HepG2 (cell line): Measurements from ENCODE around the gene CIDEA. TPM values are rescaled to one million over a fixed set of nuclear protein-coding genes. Genes with fewer than 3 reads are reported as not detected.
A peak's percentile ranks its signal among the peaks of the same experiment; 100 is the strongest.

Source experiments
- ATAC-seq: fragments of 200-7000 bp; cut with Tn5 transposase; 3 replicates; pipeline ENCODE4 v1.9.1; 2020; ENCODE audit warnings: mild to moderate bottlenecking, moderate library complexity
- Bru-seq: library from RNA; stranded (reverse); fragments of 400-500 nt; gene quantifications from one replicate; lab custom pipeline; 2021; lab: Mats Ljungman, UMichigan
- BruChase-seq, 2 experiments: library from RNA; stranded (reverse); fragments of 400-500 nt; gene quantifications; one replicate each; lab custom pipeline; 2021; lab: Mats Ljungman, UMichigan
- BruUV-seq: library from RNA; stranded (reverse); fragments of 400-500 nt; replicated peaks from 2 replicates; lab custom pipeline; 2021; lab: Mats Ljungman, UMichigan
- CTCF ChIA-PET: fragments of 300-600 bp; formaldehyde crosslinking; extraction: SDS; loops from one replicate; lab custom pipeline; 2021; ENCODE audit warnings: low total read pairs, inconsistent platforms, low intra/inter-chr PET ratio; lab: Yijun Ruan, JAX
- POLR2A ChIA-PET: fragments of 350-600 bp; sonication (Branson Sonifier 250); formaldehyde crosslinking; loops from one replicate; lab custom pipeline; 2020; ENCODE audit warnings: antibody characterized with exemption, inconsistent platforms; lab: Yijun Ruan, JAX
- DNase-seq: peaks from one replicate; pipeline ENCODE4 v3.0.0-alpha.2; 2015; ENCODE audit warnings: low spot score
- FAIRE-seq: peaks from 3 replicates; lab custom pipeline; 2011; peaks lifted over from hg19 to GRCh38; lab: Jason Lieb, UNC
- H2AFZ ChIP-seq: one replicate; pipeline ENCODE4 v1.6.1; 2011; ENCODE audit warnings: low read length, inconsistent platforms
- H3K27ac ChIP-seq: fragments of 300-600 bp; 3 replicates; pipeline ENCODE4 v1.8.0; 2011; ENCODE audit warnings: mixed run types, mild to moderate bottlenecking, mixed read lengths, low read length, inconsistent platforms; ENCODE audit not compliant: insufficient read depth; ENCODE audit errors: extremely low read length
- H3K27me3 ChIP-seq, 2 experiments: fragments of 200-600 bp in 1 of 2; 2 replicates in 1 of 2; 3 replicates in 1 of 2; pipeline versions ENCODE4 v1.6.0 to v1.8.0; 2011; ENCODE audit warnings: low read length in 2 of 2, mild to moderate bottlenecking in 2 of 2, moderate library complexity in 2 of 2, inconsistent platforms in 1 of 2; ENCODE audit not compliant: insufficient read depth in 2 of 2, control insufficient read depth in 1 of 2
- H3K36me3 ChIP-seq, 2 experiments: fragments of 200-600 bp in 1 of 2; replicated peaks in 1 of 2; 2 replicates in 1 of 2; 3 replicates in 1 of 2; pipeline versions ENCODE4 v1.5.1 to v1.8.0; 2011; ENCODE audit warnings: low read length in 2 of 2, inconsistent platforms in 1 of 2; ENCODE audit not compliant: insufficient read depth in 2 of 2, control insufficient read depth in 1 of 2
- H3K4me1 ChIP-seq: 2 replicates; pipeline ENCODE4 v1.5.1; 2012; ENCODE audit warnings: low read length, inconsistent platforms; ENCODE audit not compliant: insufficient read depth
- H3K4me2 ChIP-seq: 2 replicates; pipeline ENCODE4 v1.6.0; 2011; ENCODE audit warnings: low read depth, low read length, inconsistent platforms
- H3K4me3 ChIP-seq, 3 experiments: fragments of 200-600 bp in 1 of 3; sonication (generic), shearing (Covaris generic) in 1 of 3; replicated peaks in 1 of 3; 2 replicates each; pipeline ENCODE4 v1.5.1; 2011 to 2016; ENCODE audit warnings: low read length in 3 of 3, inconsistent platforms in 2 of 3, low read depth in 2 of 3, mild to moderate bottlenecking in 2 of 3, control low read depth in 1 of 3, mixed read lengths in 1 of 3; ENCODE audit not compliant: insufficient read depth in 1 of 3
- H3K79me2 ChIP-seq: one replicate; pipeline ENCODE4 v1.6.1; 2011; ENCODE audit warnings: low read length, inconsistent platforms; ENCODE audit not compliant: insufficient read depth
- H3K9ac ChIP-seq: 2 replicates; pipeline ENCODE4 v1.6.0; 2011; ENCODE audit warnings: mild to moderate bottlenecking, low read depth, low read length, inconsistent platforms; ENCODE audit not compliant: insufficient read depth
- H3K9me3 ChIP-seq: 2 replicates; pipeline ENCODE4 v1.5.1; 2012; ENCODE audit warnings: mild to moderate bottlenecking, low read length
- H4K20me1 ChIP-seq: 2 replicates; pipeline ENCODE4 v1.6.0; 2011; ENCODE audit warnings: inconsistent platforms, mild to moderate bottlenecking, low read length, moderate library complexity; ENCODE audit not compliant: insufficient read depth
- ATRX ChIP-seq: sonication (generic); formaldehyde crosslinking; IDR thresholded peaks from 2 replicates; pipeline ENCODE4 v1.4.0; 2020; ENCODE audit warnings: missing genetic modification reagents, borderline replicate concordance
- CHD4 ChIP-seq: fragments of 200-600 bp; sonication (generic); IDR thresholded peaks from 2 replicates; pipeline ENCODE4 v1.7.0; 2017; ENCODE audit warnings: mild to moderate bottlenecking, low read length, borderline replicate concordance
- SP2 ChIP-seq: sonication (generic); formaldehyde crosslinking; IDR thresholded peaks from 2 replicates; pipeline ENCODE4 v1.5.1; 2020; ENCODE audit warnings: mild to moderate bottlenecking, missing genetic modification reagents
- SP5 ChIP-seq: IDR thresholded peaks from 2 replicates; pipeline ENCODE4 v1.6.1; 2016; ENCODE audit warnings: low read depth, borderline replicate concordance
- TEAD3 ChIP-seq: optimal IDR thresholded peaks from 2 replicates; pipeline ENCODE3; 2016; ENCODE audit warnings: borderline replicate concordance
- TOPORS ChIP-seq: sonication (generic); formaldehyde crosslinking; IDR thresholded peaks from 2 replicates; pipeline ENCODE4 v1.8.0; 2023; ENCODE audit warnings: mild to moderate bottlenecking, missing genetic modification reagents
- ZFP1 ChIP-seq: IDR thresholded peaks from 2 replicates; pipeline ENCODE4 v1.6.1; 2016
- ZNF670 ChIP-seq: sonication (generic); formaldehyde crosslinking; IDR thresholded peaks from 2 replicates; pipeline ENCODE4 v1.8.0; 2022; ENCODE audit warnings: mild to moderate bottlenecking, missing genetic modification reagents, borderline replicate concordance
- WGBS: methylation state at CpG from one replicate; pipeline ENCODE4 v1.1.6; 2017; ENCODE audit warnings: low lambda C conversion rate; 5-methylcytosine and 5-hydroxymethylcytosine counted together
- in situ Hi-C: cut with HindIII; loops from 2 replicates; pipeline ENCODE4 v1.10.0; 2017; ENCODE audit warnings: low pct_unique_long_range_greater_than_20kb; ENCODE audit not compliant: extremely low pct_ligation_motif_present
- intact Hi-C: fragments of 100-400 bp; cut with micrococcal nuclease; formaldehyde crosslinking; loops from one replicate; pipeline ENCODE4 v1.10.0; 2022; ENCODE audit not compliant: unreplicated experiment
- long read RNA-seq, 2 experiments: library from RNA in 1 of 2; library from polyadenylated mRNA in 1 of 2; stranded (forward) in 1 of 2; unstranded in 1 of 2; transcript quantifications; one replicate each; pipeline ENCODE4 v2.0.0, GENCODE V29; 2019 to 2022
- polyA minus RNA-seq, 3 experiments: library from RNA; depleted of rRNA, polyadenylated mRNA; stranded (reverse); fragments of >200 nt; gene quantifications; 2 replicates each; pipeline ENCODE4 v1.2.3, GENCODE V29; 2011; ENCODE audit warnings: low replicate concordance in 1 of 3
- polyA plus RNA-seq, 8 experiments: library from polyadenylated mRNA; depleted of rRNA in 3 of 8; stranded (reverse) in 7 of 8; unstranded in 1 of 8; fragments of >200 nt; fragmentation: Illumina TruSeq in 4 of 8; extraction: Trizol in 4 of 8; gene quantifications; 2 replicates each; pipeline versions ENCODE4 v1.2.1 to v1.2.3, GENCODE V29; 2011 to 2016; ENCODE audit warnings: low read depth in 4 of 8, missing spikeins in 1 of 8, mixed read lengths in 1 of 8; ENCODE audit not compliant: insufficient read depth in 1 of 8
- total RNA-seq, 5 experiments: library from RNA; depleted of rRNA; stranded (reverse); fragments of >200 nt; fragmentation: Illumina TruSeq; extraction: Trizol; gene quantifications; 2 replicates each; pipeline ENCODE4 v1.2.3, GENCODE V29; 2016; ENCODE audit warnings: low read depth in 1 of 5
- TF ChIP-seq, protein P1 (sequence below): sonication (generic); formaldehyde crosslinking; IDR thresholded peaks from 2 replicates; pipeline ENCODE4 v1.5.0; 2020; ENCODE audit warnings: mild to moderate bottlenecking, missing genetic modification reagents, borderline replicate concordance
- TF ChIP-seq, protein P2 (sequence below): fragments of 450-650 bp; IDR thresholded peaks from 2 replicates; pipeline ENCODE4 v1.6.1; 2017

Gene CIDEA
- total RNA-seq (2016; rRNA removed; fragmentation: Illumina TruSeq; extraction: Trizol) (not detected in 2 replicates), polyA plus RNA-seq (2011; rRNA removed) (not detected in 2 replicates), polyA minus RNA-seq (2011; rRNA and poly(A)+ RNA removed; ENCODE audit: low replicate concordance) (not detected in 2 replicates), Bru-seq, nascent RNA (percentile 2 among the genes with signal in this experiment), BruChase-seq, experiment 1, labeled RNA remaining after a 6-hour chase (not detected), BruChase-seq, experiment 2, labeled RNA remaining after a 2-hour chase (not detected)
- not detected in 2 replicates for total RNA-seq (2016; cell fraction: cytosol; rRNA removed; fragmentation: Illumina TruSeq; extraction: Trizol; ENCODE audit: low read depth)
- total RNA-seq (2016; cell fraction: insoluble cytoplasmic fraction; rRNA removed; fragmentation: Illumina TruSeq; extraction: Trizol) = not detected in 2 replicates
- not detected in 2 replicates for total RNA-seq (2016; cell fraction: membrane; rRNA removed; fragmentation: Illumina TruSeq; extraction: Trizol)
- not detected in 2 replicates for total RNA-seq (2016; cell fraction: nucleus; rRNA removed; fragmentation: Illumina TruSeq; extraction: Trizol)
- 0.04 TPM in 1 of 2 replicates, not detected in the other for polyA plus RNA-seq (2011; cell fraction: cytosol; rRNA removed)
- polyA plus RNA-seq (2011; cell fraction: nucleus; rRNA removed) = not detected in 2 replicates
- polyA plus RNA-seq (2012) = not detected in 2 replicates
- polyA plus RNA-seq (2016; cell fraction: cytosol; fragmentation: Illumina TruSeq; extraction: Trizol; ENCODE audit: low read depth) = not detected in 2 replicates
- not detected in 2 replicates for polyA plus RNA-seq (2016; cell fraction: insoluble cytoplasmic fraction; fragmentation: Illumina TruSeq; extraction: Trizol; ENCODE audit: low read depth)
- not detected in 2 replicates for polyA plus RNA-seq (2016; cell fraction: membrane; fragmentation: Illumina TruSeq; extraction: Trizol; ENCODE audit: low read depth)
- not detected in 2 replicates for polyA plus RNA-seq (2016; cell fraction: nucleus; fragmentation: Illumina TruSeq; extraction: Trizol; ENCODE audit: insufficient read depth, low read depth)
- polyA minus RNA-seq (2011; cell fraction: cytosol; rRNA and poly(A)+ RNA removed) = not detected in 2 replicates
- polyA minus RNA-seq (2011; cell fraction: nucleus; rRNA and poly(A)+ RNA removed) = not detected in 2 replicates
- long read RNA-seq, experiment 1 = 0 reads
- long read RNA-seq, experiment 2 = 0 reads

DNA sequence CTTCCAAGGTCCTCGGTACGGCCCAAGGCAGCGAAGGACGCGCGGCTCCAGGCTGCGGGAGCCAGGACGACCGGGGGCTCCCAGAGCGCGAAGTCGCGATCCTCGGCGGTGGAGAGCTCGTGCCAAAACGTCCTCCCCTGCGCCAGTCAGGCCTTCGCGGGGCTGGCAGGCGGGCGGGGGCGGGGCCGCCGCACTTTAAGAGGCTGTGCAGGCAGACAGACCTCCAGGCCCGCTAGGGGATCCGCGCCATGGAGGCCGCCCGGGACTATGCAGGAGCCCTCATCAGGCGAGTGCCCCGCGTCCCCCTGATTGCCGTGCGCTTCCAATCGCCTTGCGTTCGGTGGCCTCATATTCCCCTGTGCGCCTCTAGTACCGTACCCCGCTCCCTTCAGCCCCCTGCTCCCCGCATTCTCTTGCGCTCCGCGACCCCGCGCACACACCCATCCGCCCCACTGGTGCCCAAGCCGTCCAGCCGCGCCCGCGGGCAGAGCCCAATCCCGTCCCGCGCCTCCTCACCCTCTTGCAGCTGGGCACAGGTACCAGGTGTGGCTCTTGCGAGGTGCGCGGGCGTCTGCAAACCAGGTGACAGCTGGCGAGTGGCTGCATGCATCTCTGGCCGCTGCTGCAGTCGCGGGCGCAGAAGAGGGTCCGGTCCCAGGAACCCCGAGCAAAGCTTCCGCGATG lies at the start of gene CIDEA:
CIDEA (plus strand) TSS at position 226 of the 684 bp plus-strand sequence; CDS start at position 249, 23 bp downstream.
- H2AFZ ChIP-seq = no peak within 1 kb of the TSS
- ATAC-seq (peak; percentile 13; the same call in 1 of the 3 replicates), DNase-seq (no peak), FAIRE-seq (no peak)
- no peak within 1 kb of the TSS for H3K4me2 ChIP-seq
- CTCF ChIA-PET = no interaction called here
- peaks cover 5% of the 10 kb centered on the region; the same call in 1 of the 2 replicates for H3K4me1 ChIP-seq
- H3K36me3 ChIP-seq = no peaks in the 10 kb centered on the region
- no peaks in the 10 kb centered on the region for H3K79me2 ChIP-seq
- no peaks in the 10 kb centered on the region for H3K9me3 ChIP-seq
- in situ Hi-C loops (no loop called here), intact Hi-C loops (no loop called here)
- WGBS = 81% methylated on average over 39 of the region's 69 CpGs
- no TSS peak for BruUV-seq
- POLR2A ChIA-PET = no interaction called here
- peaks cover 10 to 79% of the 10 kb centered on the region in 2 experiments for H3K27me3 ChIP-seq
- H3K27ac ChIP-seq = no peak within 1 kb of the TSS
- H3K9ac ChIP-seq = no peak within 1 kb of the TSS
- H3K4me3 ChIP-seq = no peak within 1 kb of the TSS
- H4K20me1 ChIP-seq = no peaks in the 10 kb centered on the region
- TF ChIP-seq, protein P1, sequence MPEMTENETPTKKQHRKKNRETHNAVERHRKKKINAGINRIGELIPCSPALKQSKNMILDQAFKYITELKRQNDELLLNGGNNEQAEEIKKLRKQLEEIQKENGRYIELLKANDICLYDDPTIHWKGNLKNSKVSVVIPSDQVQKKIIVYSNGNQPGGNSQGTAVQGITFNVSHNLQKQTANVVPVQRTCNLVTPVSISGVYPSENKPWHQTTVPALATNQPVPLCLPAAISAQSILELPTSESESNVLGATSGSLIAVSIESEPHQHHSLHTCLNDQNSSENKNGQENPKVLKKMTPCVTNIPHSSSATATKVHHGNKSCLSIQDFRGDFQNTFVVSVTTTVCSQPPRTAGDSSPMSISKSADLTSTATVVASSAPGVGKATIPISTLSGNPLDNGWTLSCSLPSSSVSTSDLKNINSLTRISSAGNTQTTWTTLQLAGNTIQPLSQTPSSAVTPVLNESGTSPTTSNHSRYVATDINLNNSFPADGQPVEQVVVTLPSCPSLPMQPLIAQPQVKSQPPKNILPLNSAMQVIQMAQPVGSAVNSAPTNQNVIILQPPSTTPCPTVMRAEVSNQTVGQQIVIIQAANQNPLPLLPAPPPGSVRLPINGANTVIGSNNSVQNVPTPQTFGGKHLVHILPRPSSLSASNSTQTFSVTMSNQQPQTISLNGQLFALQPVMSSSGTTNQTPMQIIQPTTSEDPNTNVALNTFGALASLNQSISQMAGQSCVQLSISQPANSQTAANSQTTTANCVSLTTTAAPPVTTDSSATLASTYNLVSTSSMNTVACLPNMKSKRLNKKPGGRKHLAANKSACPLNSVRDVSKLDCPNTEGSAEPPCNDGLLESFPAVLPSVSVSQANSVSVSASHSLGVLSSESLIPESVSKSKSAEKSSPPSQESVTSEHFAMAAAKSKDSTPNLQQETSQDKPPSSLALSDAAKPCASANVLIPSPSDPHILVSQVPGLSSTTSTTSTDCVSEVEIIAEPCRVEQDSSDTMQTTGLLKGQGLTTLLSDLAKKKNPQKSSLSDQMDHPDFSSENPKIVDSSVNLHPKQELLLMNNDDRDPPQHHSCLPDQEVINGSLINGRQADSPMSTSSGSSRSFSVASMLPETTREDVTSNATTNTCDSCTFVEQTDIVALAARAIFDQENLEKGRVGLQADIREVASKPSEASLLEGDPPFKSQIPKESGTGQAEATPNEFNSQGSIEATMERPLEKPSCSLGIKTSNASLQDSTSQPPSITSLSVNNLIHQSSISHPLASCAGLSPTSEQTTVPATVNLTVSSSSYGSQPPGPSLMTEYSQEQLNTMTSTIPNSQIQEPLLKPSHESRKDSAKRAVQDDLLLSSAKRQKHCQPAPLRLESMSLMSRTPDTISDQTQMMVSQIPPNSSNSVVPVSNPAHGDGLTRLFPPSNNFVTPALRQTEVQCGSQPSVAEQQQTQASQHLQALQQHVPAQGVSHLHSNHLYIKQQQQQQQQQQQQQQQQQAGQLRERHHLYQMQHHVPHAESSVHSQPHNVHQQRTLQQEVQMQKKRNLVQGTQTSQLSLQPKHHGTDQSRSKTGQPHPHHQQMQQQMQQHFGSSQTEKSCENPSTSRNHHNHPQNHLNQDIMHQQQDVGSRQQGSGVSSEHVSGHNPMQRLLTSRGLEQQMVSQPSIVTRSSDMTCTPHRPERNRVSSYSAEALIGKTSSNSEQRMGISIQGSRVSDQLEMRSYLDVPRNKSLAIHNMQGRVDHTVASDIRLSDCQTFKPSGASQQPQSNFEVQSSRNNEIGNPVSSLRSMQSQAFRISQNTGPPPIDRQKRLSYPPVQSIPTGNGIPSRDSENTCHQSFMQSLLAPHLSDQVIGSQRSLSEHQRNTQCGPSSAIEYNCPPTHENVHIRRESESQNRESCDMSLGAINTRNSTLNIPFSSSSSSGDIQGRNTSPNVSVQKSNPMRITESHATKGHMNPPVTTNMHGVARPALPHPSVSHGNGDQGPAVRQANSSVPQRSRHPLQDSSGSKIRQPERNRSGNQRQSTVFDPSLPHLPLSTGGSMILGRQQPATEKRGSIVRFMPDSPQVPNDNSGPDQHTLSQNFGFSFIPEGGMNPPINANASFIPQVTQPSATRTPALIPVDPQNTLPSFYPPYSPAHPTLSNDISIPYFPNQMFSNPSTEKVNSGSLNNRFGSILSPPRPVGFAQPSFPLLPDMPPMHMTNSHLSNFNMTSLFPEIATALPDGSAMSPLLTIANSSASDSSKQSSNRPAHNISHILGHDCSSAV (CRISPR knock-in tag) = no peak
- TF ChIP-seq CHD4 (no peak), SP2 (CRISPR knock-in tag) (no peak), ATRX (CRISPR knock-in tag) (no peak), SP5 (CRISPR knock-in tag) (no peak), ZNF670 (CRISPR knock-in tag) (no peak), TEAD3 (CRISPR knock-in tag) (no peak), TOPORS (no peak), ZFP1 (no peak)
- TF ChIP-seq, protein P2, sequence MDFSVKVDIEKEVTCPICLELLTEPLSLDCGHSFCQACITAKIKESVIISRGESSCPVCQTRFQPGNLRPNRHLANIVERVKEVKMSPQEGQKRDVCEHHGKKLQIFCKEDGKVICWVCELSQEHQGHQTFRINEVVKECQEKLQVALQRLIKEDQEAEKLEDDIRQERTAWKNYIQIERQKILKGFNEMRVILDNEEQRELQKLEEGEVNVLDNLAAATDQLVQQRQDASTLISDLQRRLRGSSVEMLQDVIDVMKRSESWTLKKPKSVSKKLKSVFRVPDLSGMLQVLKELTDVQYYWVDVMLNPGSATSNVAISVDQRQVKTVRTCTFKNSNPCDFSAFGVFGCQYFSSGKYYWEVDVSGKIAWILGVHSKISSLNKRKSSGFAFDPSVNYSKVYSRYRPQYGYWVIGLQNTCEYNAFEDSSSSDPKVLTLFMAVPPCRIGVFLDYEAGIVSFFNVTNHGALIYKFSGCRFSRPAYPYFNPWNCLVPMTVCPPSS = no peak
